Ecto neural progenitor cell (in vitro differentiated cells): ENCODE results near the gene MPG.

Source experiments
- DNase-seq: peaks from one replicate; pipeline ENCODE4 v3.0.0-alpha.2; 2018; ENCODE audit warnings: low spot score

Gene MPG

GRCh38 chr16:50769-51591 is 27.0 kb upstream of the MPG start:
- DNase-seq = no peak

GRCh38 chr16:53346-54236 is 24.4 kb upstream of the MPG start, which contains the start of the genes POLR3K and SNRNP25:
TSS of gene POLR3K (minus strand) at chr16:53608. CDS start at chr16:53586, 22 bp downstream.
TSS of gene SNRNP25 (plus strand) at chr16:53828. CDS start at chr16:54017, 189 bp downstream.
- DNase-seq = peak; percentile 99

DNA sequence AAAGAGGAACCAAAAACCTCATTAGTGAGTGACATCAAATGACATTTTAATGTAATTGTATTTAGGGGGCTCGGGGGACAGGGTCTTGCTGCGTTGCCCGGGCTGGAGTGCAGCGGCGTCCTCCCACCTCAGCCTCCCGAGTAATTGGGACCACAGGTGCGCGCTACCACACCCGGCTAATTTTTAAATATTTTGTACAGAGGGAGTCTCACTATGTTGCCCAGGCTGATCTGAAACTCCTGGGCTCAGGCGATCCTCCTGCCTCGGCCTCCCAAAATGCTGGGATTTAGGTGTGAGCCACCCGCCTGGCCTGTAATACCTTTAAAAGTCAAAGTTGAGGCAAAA is 23.8 kb upstream of the MPG start:
- DNase-seq = no peak

DNA sequence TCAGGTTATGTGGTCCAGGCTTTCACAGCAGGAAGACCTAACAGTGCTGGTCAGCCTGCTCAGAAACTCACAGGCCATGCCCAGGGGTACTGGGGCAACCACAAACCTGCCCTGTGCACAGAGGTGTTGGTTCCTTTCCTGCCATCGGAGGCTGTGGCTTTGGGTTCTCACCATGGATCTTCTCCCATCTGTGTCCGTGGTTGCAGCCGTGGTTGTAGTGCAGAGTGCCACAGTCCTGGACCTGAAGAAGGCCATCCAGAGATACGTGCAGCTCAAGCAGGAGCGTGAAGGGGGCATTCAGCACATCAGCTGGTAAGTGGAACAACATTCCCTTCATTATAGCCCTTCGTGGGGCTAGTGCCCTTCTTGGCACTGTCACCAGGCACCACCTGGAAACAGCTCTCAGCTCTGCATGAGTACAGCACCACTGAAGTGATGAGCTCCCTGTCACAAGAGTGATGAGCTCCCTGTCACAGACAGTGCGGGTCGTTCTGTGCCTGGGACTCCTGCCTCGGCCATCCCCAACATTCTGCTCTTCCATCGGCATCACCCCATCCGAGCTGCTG is 22.4 kb upstream of the MPG start:
- no peak for DNase-seq

DNA sequence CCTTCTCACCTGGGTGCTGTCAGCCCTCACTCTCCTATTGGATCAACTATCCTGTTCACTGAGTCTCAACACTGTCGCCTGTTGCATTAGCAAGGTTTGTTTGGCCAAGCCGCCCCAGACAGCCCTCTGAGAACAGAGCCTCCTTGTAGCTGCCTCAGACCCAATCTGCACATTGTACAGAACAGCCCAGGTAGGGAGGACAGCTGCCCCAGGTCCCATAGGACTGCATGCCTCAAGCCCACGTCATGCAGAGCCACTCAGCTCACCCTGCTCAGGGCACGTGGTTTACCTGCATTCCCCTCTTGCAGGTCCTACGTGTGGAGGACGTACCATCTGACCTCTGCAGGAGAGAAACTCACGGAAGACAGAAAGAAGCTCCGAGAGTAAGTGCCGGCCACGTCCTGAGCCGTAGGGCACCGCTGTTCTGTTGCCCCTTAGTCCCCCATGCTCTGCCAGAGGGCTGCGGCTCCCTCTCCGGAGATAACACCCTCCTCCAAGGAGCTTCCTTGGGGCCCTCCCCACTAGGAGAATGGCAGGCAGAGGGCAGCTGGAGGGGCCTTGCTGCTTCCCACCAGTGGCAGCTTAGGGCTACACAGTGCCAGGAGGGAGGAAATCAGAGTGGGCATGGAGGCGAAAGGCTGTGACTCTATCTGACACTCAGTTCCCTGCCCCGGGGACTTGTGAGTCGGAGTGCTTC is 21.6 kb upstream of the MPG start:
- no peak for DNase-seq

DNA sequence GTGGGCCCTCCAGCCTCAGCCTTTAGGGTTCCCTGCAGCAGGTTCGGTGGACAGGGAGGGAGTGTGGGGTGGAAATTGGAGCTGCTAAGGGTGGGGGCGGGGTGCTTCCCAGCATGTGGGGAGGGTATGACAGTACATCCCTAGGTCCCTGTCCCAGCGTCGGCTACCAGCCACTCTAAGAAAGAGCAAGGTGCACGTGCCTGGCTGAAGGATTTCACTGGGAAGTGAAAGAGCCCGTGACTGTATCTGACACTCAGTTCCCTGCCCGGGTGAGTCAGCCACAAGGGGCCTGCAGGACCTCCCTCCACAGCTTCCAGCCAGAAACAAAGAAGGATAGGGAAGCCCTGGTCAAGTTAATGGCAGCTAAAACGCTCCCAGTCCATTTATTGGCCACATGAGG is 20.3 kb upstream of the MPG start:
- DNase-seq = no peak

DNA sequence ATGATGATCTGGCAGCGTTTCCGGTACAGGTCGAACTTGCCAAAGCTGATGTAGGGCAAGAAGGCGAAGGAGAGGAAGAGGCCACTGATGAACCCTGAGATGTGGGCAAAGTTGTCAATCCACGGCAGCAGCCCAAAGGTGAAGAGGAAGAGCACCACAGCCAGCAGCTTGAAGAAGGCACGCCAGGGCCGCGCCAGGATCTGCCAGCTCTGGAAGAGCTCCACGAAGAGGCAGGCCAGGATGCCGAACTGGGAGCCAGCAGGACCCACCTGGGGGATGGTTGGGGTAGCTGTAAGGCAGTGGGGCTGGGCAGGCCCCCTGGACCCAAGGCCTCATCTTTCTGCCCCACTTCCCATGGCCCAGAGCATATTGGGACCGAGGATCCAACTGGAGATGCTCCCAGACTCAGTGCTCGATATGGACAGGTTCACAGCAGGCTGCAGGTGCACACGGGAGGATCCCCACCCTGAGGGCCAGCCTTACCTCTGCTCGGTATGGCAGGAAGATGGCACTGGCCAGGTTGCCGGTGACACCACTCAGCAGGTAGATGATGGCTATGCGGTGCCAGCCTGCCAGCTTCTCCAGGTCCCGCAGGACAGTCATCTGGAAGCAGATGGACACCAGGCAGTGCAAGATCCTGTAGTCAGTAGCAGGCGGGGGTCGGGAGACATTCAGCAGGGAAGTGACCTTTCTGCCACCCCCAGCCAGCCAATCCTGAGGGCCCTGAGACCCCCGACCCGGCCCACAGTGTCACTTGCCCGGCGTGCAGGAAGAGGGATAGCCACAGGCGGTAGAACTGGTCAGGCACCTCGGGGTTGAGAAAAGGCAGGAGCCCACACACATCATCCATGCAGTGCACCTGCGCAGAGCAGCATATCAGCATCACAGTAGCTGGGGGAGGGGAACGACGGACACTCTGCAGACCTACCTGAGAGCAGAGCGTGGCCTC is 19.3 kb upstream of the MPG start:
- no peak for DNase-seq

DNA sequence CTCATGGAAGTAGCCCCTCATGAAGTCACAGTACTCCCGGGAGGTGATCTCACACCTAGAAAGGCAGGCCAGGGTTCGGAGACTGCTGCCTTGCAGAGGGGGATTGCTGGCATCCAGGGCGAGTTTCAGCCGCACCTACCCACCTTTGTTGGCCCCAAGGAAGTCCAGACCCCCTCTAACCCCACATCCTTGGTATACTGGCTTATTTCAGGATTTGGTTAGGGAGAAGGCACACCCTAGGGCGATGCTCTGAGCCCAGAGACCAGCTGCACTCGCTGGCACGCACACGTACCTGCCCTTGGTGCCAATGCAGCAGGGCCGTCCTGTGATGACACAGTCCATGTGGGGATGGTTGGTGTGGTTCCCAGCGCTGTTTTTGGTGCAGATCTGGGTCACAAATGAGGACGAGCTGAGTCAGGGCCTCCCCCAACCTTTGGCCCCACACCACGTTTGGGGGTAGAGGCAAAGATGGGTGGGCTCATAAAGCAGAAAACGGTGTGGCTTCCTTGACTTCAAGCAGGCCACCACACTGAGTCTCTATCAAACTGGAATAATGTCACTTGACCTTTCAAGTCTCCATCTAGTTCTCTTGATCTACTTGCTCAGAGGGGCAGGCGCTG is 18.5 kb upstream of the MPG start:
- no peak for DNase-seq

DNA sequence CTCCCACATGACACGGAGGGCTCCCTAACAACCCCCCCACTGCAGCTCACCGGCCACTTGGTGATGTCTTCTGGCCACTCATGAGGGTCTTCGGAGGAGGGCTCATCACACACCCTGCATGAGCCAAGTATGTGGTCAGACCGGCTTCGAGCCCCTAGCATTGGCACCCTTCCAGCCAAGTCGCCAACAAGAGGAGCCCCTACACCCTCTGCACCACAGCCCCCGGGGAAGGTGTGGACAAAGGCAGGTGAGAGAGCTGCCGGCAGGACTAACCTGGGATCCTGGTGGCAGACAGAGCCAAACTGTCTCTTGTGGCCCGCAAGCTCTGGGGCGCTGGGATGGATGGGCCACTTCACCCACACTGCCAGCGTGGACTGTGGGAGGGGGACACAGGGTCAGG is 17.9 kb upstream of the MPG start:
- no peak for DNase-seq

DNA sequence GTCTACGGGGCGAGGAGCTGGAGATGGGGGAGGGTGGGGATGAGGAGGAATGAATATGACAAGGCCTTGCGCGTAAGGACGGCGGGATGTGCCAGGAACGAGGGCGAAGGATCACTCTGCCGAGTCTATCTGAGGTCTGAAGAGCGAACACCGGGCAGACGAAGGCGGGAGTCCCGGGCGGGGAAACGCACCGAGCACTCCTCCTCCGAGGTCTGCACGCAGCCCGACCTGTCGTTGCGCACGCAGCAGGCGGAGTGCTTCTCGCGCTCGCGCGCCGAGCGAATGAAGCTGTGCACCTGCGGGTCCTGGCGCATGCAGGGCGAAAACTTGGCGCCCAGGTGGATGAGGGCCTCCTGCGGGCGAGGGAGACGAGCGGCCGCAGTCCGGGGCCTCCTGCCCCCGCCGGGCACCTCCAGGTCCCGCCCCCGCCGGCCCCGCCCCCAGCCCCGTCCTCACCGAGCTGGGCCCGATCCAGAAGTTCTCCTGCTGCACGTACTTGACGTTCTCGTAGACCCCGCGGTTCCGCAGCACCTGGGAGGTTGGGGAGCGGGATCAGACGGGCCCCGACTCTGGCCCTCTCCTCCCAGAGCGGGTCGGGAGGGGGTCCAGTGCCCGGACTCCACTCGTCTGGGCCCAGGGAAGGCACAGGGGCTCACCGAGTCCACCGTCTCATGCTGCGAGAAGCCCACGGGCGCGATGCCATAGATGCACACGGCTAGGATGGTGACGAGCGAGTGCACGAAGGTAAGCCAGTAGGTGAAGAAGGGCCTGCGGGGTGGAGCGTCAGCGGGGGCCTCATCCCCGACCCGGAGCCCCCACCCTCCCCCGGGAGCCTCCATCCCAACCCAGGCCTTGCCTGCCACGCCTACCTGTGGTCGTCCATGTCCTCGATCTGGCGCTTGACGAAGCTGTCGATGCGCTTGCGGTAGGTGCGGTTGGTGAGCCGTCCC is 16.8 kb upstream of the MPG start:
- no peak for DNase-seq

DNA sequence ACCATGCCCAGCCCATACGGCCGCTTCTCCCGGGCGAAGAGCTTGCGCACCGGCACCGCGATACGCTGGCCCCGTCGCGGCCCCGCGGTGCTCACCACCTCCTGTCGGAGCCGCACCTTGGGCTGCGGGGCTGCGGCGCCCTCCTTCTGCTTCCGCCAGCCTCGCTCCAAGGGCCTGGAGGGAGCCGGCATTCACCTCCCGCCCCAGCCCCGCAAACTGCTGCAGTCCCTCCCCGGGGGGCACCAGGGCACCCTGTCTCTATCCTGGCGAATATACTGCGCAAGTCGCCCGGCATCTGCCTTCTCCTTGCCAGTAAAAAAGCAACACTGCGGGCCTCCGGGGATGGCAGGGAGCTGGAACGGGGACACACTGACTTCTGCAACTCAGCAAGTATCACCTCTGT is 16.1 kb upstream of the MPG start:
- DNase-seq = no peak

DNA sequence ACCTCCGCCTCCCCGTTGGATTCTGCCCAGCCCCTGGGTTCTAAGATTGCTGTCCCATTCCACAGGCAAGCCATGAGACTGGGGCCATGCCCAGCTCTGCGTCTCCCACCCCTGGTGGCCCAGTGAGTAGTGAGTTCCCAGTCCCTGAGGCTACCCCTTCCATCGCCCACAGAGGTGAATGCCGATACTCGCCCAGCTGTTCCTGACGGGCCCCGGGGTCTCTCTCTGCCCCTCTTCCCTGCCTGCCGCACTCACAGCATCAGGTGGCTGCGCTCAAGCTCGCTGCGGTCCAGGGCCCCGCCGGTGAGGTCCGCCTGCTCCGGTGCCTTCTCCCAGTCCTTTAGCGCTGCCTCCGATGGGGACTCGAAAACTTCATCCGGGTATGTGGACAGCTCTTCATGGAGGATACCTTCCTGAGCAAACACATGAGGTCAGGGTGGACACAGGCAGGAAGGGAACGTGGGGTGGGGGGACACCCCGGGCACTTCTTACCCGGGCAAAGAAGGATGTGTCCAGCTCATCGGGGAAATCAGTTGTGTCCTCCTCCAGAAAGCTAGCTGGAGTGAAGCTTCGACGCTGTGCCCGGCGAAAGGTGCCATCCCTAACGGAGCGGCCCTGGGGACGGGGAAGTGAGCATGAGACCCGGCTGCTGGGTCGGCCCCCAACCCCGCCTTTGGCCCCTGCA is 15.6 kb upstream of the MPG start:
- no peak for DNase-seq

GRCh38 chr16:62968-63391 is 15.0 kb upstream of the MPG start:
- no peak for DNase-seq

- no peak for DNase-seq
Observed at GRCh38 chr16:63466-63865, 14.6 kb upstream of the MPG start.

- DNase-seq = no peak
Observed at GRCh38 chr16:63998-64913, 13.8 kb upstream of the MPG start.

GRCh38 chr16:64914-65255 is 13.1 kb upstream of the MPG start:
- no peak for DNase-seq

GRCh38 chr16:65745-66144 is 12.3 kb upstream of the MPG start:
- peak; percentile 92 for DNase-seq
